ENCODE measurements around the gene DPYSL5. TPM values are rescaled to one million over a fixed set of nuclear protein-coding genes. Genes with fewer than 3 reads are reported as not detected.

DPYSL5 gene
- total and polyA plus RNA-seq, 2 of the 13 experiments (the other 11 are each of a cell fraction or from before 2014, with no cell fraction given) = 0.15 TPM; not detected in 1

- TF ChIP-seq MTF1 (CRISPR knock-in tag; IDR thresholded peaks at IDR 0.05) (no peak), ARID5B (CRISPR knock-in tag; IDR thresholded peaks at IDR 0.05) (no peak), MBNL3 (CRISPR knock-in tag; conservative IDR thresholded peaks at IDR 0.05) (no peak), ZMYM3 (CRISPR knock-in tag; IDR thresholded peaks at IDR 0.05) (no peak), TEAD2 (CRISPR knock-in tag; IDR thresholded peaks at IDR 0.05) (no peak), PTBP1 (IDR thresholded peaks at IDR 0.05; ENCODE audit: low read depth, low read length, poor library complexity, severe bottlenecking) (no peak), ZNF660 (CRISPR knock-in tag; IDR thresholded peaks at IDR 0.05; ENCODE audit: borderline replicate concordance, low read depth) (no peak), MAX (IDR thresholded peaks at IDR 0.05) (peak; percentile 31), NR2F1 (CRISPR knock-in tag; IDR thresholded peaks at IDR 0.05) (no peak), CCDC6 (CRISPR knock-in tag; IDR thresholded peaks at IDR 0.05) (0 out of 2 replicates have a peak, but pooled peaks have one; percentile 52), JARID2 (CRISPR knock-in tag; IDR thresholded peaks at IDR 0.05; ENCODE audit: insufficient replicate concordance) (no peak), GZF1 (CRISPR knock-in tag; IDR thresholded peaks at IDR 0.05) (no peak), ZBTB8A (CRISPR knock-in tag; IDR thresholded peaks at IDR 0.05; ENCODE audit: borderline replicate concordance, low read depth) (no peak), ESRRA (CRISPR knock-in tag; IDR thresholded peaks at IDR 0.05; ENCODE audit: low read depth) (no peak; the same call in 1 of the 2 replicates), ZNF777 (CRISPR knock-in tag; IDR thresholded peaks at IDR 0.05) (peak; percentile 57), ZNF597 (CRISPR knock-in tag; IDR thresholded peaks at IDR 0.05) (no peak)
These were observed 122.5 kb downstream of the DPYSL5 start, which contains the start of gene MAPRE3 (continued) for GRCh38 chr2:26970244-26970927.

Data from HepG2 (cell line).